ENCODE results near the gene RNFT2. TPM values are rescaled to one million over a fixed set of nuclear protein-coding genes. Genes with fewer than 3 reads are reported as not detected.

The RNFT2 gene
- polyA plus RNA-seq, 1 donor from 2014 or later = 20.6 TPM

- Histone ChIP-seq H3K9me2 (ENCODE audit: insufficient read depth, low read length) (no peaks in the 10 kb centered on the region), H3K79me2 (replicated peaks; ENCODE audit: insufficient read depth, low read length) (no peaks in the 10 kb centered on the region), H4K20me1 (ENCODE audit: insufficient read depth) (no peaks in the 10 kb centered on the region), H3K4me2 (ENCODE audit: low read length) (peak overlapping the region; percentile 67), H3K36me3 (ENCODE audit: insufficient read depth, low read length) (no peaks in the 10 kb centered on the region), H3K9me3 (ENCODE audit: low read length) (no peaks in the 10 kb centered on the region), H3F3A (ENCODE audit: insufficient read depth, low read length, poor library complexity, severe bottlenecking) (peaks cover 3% of the 10 kb centered on the region), H3K27ac (ENCODE audit: low read length) (peak overlapping the region; percentile 96), H3K9ac (ENCODE audit: low read length) (peak overlapping the region; percentile 98), H3K4me3 (ENCODE audit: low read length) (peak overlapping the region; percentile 94), H3K27me3 (ENCODE audit: insufficient read depth, low read depth, low read length) (no peaks in the 10 kb centered on the region), H2AFZ (ENCODE audit: low read depth, low read length) (no peak overlapping the region)
- TF ChIP-seq TAF1 (IDR thresholded peaks at IDR 0.05; ENCODE audit: low read depth) = no peak
- TF ChIP-seq MXI1 (conservative IDR thresholded peaks at IDR 0.05; ENCODE audit: poor library complexity, severe bottlenecking) = no peak
- no peak for TF ChIP-seq RAD21 (conservative IDR thresholded peaks at IDR 0.05)
- no peak for TF ChIP-seq EZH2 (IDR thresholded peaks at IDR 0.05; ENCODE audit: borderline replicate concordance, insufficient read depth, low read length, poor library complexity, severe bottlenecking)
- TF ChIP-seq, protein P1, sequence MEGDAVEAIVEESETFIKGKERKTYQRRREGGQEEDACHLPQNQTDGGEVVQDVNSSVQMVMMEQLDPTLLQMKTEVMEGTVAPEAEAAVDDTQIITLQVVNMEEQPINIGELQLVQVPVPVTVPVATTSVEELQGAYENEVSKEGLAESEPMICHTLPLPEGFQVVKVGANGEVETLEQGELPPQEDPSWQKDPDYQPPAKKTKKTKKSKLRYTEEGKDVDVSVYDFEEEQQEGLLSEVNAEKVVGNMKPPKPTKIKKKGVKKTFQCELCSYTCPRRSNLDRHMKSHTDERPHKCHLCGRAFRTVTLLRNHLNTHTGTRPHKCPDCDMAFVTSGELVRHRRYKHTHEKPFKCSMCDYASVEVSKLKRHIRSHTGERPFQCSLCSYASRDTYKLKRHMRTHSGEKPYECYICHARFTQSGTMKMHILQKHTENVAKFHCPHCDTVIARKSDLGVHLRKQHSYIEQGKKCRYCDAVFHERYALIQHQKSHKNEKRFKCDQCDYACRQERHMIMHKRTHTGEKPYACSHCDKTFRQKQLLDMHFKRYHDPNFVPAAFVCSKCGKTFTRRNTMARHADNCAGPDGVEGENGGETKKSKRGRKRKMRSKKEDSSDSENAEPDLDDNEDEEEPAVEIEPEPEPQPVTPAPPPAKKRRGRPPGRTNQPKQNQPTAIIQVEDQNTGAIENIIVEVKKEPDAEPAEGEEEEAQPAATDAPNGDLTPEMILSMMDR (IDR thresholded peaks at IDR 0.05; ENCODE audit: poor library complexity, severe bottlenecking) = no peak
- no peak for TF ChIP-seq POLR2AphosphoS5 (IDR thresholded peaks at IDR 0.05)
- no peak for TF ChIP-seq EP300 (conservative IDR thresholded peaks at IDR 0.05; ENCODE audit: poor library complexity, severe bottlenecking)
- TF ChIP-seq SMC3 (conservative IDR thresholded peaks at IDR 0.05; ENCODE audit: poor library complexity) = no peak
- TF ChIP-seq REST (IDR thresholded peaks at IDR 0.05; ENCODE audit: borderline replicate concordance) = no peak
Observed at GRCh38 chr12:116820064-116820656, 82.0 kb downstream of the RNFT2 start.

GRCh38 chr12:116821291-116821690 lies 83.2 kb downstream of the RNFT2 start:
- TF ChIP-seq REST (IDR thresholded peaks at IDR 0.05; ENCODE audit: borderline replicate concordance) (no peak), SMC3 (conservative IDR thresholded peaks at IDR 0.05; ENCODE audit: poor library complexity) (no peak)
- Histone ChIP-seq H3K4me3 (ENCODE audit: low read length) (no peak overlapping the region), H4K20me1 (ENCODE audit: insufficient read depth) (no peaks in the 10 kb centered on the region), H2AFZ (ENCODE audit: low read depth, low read length) (no peak overlapping the region), H3K9me3 (ENCODE audit: low read length) (no peaks in the 10 kb centered on the region), H3K9me2 (ENCODE audit: insufficient read depth, low read length) (no peaks in the 10 kb centered on the region), H3F3A (ENCODE audit: insufficient read depth, low read length, poor library complexity, severe bottlenecking) (peaks cover 3% of the 10 kb centered on the region), H3K27ac (ENCODE audit: low read length) (no peak overlapping the region), H3K9ac (ENCODE audit: low read length) (no peak overlapping the region), H3K4me2 (ENCODE audit: low read length) (no peak overlapping the region), H3K79me2 (replicated peaks; ENCODE audit: insufficient read depth, low read length) (no peaks in the 10 kb centered on the region), H3K27me3 (ENCODE audit: insufficient read depth, low read depth, low read length) (no peaks in the 10 kb centered on the region), H3K36me3 (ENCODE audit: insufficient read depth, low read length) (no peaks in the 10 kb centered on the region)

Measured in neural cell (in vitro differentiated cells).